Measurements from ENCODE around the gene PKD1. TPM values are rescaled to one million over a fixed set of nuclear protein-coding genes. Genes with fewer than 3 reads are reported as not detected.

PKD1 gene
- total RNA-seq, 2 experiments from 2014 or later: 65.3 to 70.7 TPM

DNA sequence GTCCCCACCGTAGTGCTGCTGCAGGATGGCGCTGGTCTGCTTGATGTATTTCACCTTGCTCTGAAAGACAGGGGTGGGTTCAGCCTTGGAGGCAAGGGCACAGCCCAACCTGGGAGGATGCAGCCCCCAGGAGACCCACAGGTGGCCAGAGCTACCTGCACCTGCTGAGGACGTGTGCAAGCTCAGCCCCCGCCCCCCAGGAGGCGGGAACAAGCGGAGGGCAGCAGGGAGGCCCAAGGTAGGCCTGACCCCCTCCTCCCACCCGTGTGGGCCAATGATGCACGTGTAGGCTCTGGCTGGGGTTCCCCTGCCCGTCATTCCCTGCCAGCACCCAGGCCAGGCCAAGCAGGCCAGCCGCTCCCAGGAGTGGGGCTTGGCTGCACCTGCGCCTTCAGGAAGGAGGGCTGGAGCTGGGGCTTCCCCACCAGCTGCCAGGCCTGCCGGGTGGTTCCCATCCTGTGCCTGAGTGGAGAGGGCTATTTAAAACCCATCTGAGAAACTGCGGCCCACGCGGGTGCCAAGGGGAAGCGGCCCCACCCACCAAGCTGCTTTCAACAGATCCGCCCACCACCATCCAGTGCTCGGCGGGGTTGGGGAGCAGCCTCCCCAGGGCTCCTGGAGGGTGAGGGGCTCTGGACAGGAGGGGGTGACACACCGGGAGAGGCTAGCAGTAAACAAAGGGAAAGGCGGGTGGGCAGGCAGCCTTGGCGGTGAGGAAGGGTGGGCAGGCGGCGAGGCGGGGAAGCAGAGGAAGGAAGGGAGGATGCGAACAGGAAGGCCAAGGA, 91.8 kb downstream of the PKD1 start:
- ChIA-PET POLR2A (interaction anchor here (0.5 kb wide), 1 partner anchor 21 kb away, joined by 8 read pairs; no protein-coding TSS in a partner anchor), CTCF (interaction anchor here (1.0 kb wide), 1 partner anchor 97 kb away, joined by 3 read pairs; no protein-coding TSS in a partner anchor)

DNA sequence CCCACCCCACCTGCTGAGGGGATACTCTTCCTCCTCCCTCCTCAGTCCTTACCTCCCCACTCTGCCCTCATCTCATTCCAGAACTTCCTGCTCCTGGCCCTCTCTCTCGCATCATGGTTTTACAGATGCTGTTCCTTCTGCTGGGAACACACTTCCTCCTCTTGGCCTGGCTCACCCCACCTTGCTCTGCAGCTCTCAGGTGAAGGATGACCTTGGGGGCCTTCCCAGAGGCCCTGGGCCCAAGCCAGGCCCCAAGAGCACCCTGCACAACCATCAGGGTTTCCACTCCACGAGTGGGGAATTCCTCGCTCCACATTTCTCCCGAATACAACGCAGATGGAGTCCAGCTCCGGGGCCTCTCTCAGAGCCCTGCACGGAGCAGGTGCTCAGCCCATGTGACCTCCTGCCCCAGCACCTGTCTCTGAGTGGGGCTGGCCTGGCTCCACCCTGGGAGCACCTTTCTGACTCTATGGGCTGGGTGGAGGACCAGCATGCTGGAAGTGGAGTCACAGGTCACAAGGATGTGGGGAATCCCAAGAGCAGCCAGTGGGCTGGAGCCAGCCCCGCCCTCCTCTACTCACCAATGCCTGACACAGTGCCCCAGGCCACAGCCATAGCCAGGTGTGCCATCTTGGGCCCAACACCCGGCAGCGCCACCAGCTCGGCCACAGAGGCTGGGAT, 92.6 kb downstream of the PKD1 start:
- ChIA-PET POLR2A (no interaction called here), CTCF (interaction anchor here (1.0 kb wide), 1 partner anchor 98 kb away, joined by 3 read pairs; no protein-coding TSS in a partner anchor)

GRCh38 chr16:2042171-2042985, 93.3 kb downstream of the PKD1 start:
- POLR2A ChIA-PET: interaction anchor here (0.6 kb wide), 1 partner anchor 107 kb away, joined by 3 read pairs; no protein-coding TSS in a partner anchor
- CTCF ChIA-PET: no interaction called here

GRCh38 chr16:2040787-2041522, 94.7 kb downstream of the PKD1 start:
- CTCF ChIA-PET: no interaction called here

GRCh38 chr16:2040041-2040786, 95.5 kb downstream of the PKD1 start:
- POLR2A ChIA-PET: no interaction called here

More at GRCh38 chr16:2040787-2041522, 94.7 kb downstream of the PKD1 start:
- POLR2A ChIA-PET: no interaction called here

GRCh38 chr16:2039274-2040031, 96.2 kb downstream of the PKD1 start:
- ChIA-PET POLR2A (no interaction called here), CTCF (no interaction called here)

More at GRCh38 chr16:2040041-2040786, 95.5 kb downstream of the PKD1 start:
- CTCF ChIA-PET: no interaction called here

Other genes with a start within 250 kb of the PKD1 start
- gene HS3ST6, start 217.5 kb downstream of the PKD1 start, total RNA-seq: not detected
- 10 to 100 TPM; 23.5 to 24.7 TPM for gene MSRB1, start 192.7 kb downstream of the PKD1 start, total RNA-seq
- gene RPL3L, start 181.2 kb downstream of the PKD1 start, total RNA-seq: under 1 TPM in 1 of 2 experiments, not detected in 1; 0.36 TPM
- 100 to 1,000 TPM; 153 to 155 TPM for gene NDUFB10, start 176.4 kb downstream of the PKD1 start, total RNA-seq
- 1,000 to 10,000 TPM; 4,851 to 4,954 TPM for gene RPS2, start 171.1 kb downstream of the PKD1 start, total RNA-seq
- gene RNF151, start 169.0 kb downstream of the PKD1 start, total RNA-seq: not detected
- 10 to 100 TPM; 73.5 to 74.8 TPM for gene TBL3, start 163.8 kb downstream of the PKD1 start, total RNA-seq
- under 1 TPM; 0.23 to 0.36 TPM for gene NOXO1, start 154.4 kb downstream of the PKD1 start, total RNA-seq
- 10 to 100 TPM; 39.1 to 43.3 TPM for gene GFER, start 151.7 kb downstream of the PKD1 start, total RNA-seq
- gene SYNGR3, start 145.9 kb downstream of the PKD1 start, total RNA-seq: 1 to 10 TPM; 4.6 to 4.7 TPM
- gene ZNF598, start 126.1 kb downstream of the PKD1 start, total RNA-seq: 10 to 100 TPM; 94.2 to 95.6 TPM
- gene NPW, start 116.1 kb downstream of the PKD1 start, total RNA-seq: 10 to 100 TPM; 15.8 to 18.1 TPM
- 1 to 10 TPM; 4.0 to 5.2 TPM for gene NHERF2, start 109.0 kb downstream of the PKD1 start, total RNA-seq
- 10 to 100 TPM; 34.5 to 34.8 TPM for gene NTHL1, start 88.1 kb downstream of the PKD1 start, total RNA-seq
- 10 to 100 TPM; 80.2 to 84.5 TPM for gene TSC2, start 87.9 kb downstream of the PKD1 start, total RNA-seq
- under 1 TPM in 1 of 2 experiments, not detected in 1; 0.42 TPM for gene RAB26, start 12.7 kb upstream of the PKD1 start, total RNA-seq
- 100 to 1,000 TPM; 102 to 109 TPM for gene TRAF7, start 19.9 kb upstream of the PKD1 start, total RNA-seq
- under 1 TPM; 0.23 to 0.70 TPM for gene CASKIN1, start 60.7 kb upstream of the PKD1 start, total RNA-seq
- gene MLST8, start 69.6 kb upstream of the PKD1 start, total RNA-seq: 10 to 100 TPM; 81.8 to 83.2 TPM
- 10 to 100 TPM; 12.6 to 13.3 TPM for gene BRICD5, start 75.0 kb upstream of the PKD1 start, total RNA-seq
- gene PGP, start 78.9 kb upstream of the PKD1 start, total RNA-seq: 10 to 100 TPM; 31.6 to 32.6 TPM
- gene E4F1, start 87.7 kb upstream of the PKD1 start, total RNA-seq: 10 to 100 TPM; 25.6 to 29.4 TPM
- gene DNASE1L2, start 100.5 kb upstream of the PKD1 start, total RNA-seq: 1 to 10 TPM; 1.3 to 1.4 TPM
- 10 to 100 TPM; 35.6 to 36.6 TPM for gene ECI1, start 115.7 kb upstream of the PKD1 start, total RNA-seq
- gene RNPS1, start 132.2 kb upstream of the PKD1 start, total RNA-seq: 100 to 1,000 TPM; 370 to 387 TPM
- 1 to 10 TPM; 6.9 to 7.4 TPM for gene ABCA3, start 204.8 kb upstream of the PKD1 start, total RNA-seq